MM.1S (cell line): ENCODE measurements around the gene HMGCS1.

Source experiments
- EZH2phosphoT487 ChIP-seq: fragments of 300-600 bp; sonication (generic); IDR thresholded peaks from 2 replicates; pipeline ENCODE4 v1.6.1; 2018; ENCODE audit warnings: antibody characterized with exemption, low read length
- TF ChIP-seq, protein P1 (sequence below): fragments of 300-600 bp; sonication (generic); IDR thresholded peaks from 2 replicates; pipeline ENCODE4 v1.5.1; 2016; ENCODE audit warnings: antibody characterized with exemption, low read length, mixed read lengths

GRCh38 chr5:43279548-43280274 is 33.5 kb downstream of the HMGCS1 start:
- no peak for TF ChIP-seq EZH2phosphoT487
- TF ChIP-seq, protein P1, sequence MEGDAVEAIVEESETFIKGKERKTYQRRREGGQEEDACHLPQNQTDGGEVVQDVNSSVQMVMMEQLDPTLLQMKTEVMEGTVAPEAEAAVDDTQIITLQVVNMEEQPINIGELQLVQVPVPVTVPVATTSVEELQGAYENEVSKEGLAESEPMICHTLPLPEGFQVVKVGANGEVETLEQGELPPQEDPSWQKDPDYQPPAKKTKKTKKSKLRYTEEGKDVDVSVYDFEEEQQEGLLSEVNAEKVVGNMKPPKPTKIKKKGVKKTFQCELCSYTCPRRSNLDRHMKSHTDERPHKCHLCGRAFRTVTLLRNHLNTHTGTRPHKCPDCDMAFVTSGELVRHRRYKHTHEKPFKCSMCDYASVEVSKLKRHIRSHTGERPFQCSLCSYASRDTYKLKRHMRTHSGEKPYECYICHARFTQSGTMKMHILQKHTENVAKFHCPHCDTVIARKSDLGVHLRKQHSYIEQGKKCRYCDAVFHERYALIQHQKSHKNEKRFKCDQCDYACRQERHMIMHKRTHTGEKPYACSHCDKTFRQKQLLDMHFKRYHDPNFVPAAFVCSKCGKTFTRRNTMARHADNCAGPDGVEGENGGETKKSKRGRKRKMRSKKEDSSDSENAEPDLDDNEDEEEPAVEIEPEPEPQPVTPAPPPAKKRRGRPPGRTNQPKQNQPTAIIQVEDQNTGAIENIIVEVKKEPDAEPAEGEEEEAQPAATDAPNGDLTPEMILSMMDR = no peak
